HG02870 (cell line): ENCODE measurements around the gene EXOC8.
A peak's percentile ranks its signal among the peaks of the same experiment; 100 is the strongest.

Source experiments
- ATAC-seq: cut with Tn5 transposase; IDR thresholded peaks from one replicate; pipeline ENCODE4 v1.9.1; 2021; ENCODE audit warnings: mild to moderate bottlenecking, moderate library complexity; ENCODE audit not compliant: unreplicated experiment

EXOC8 gene

GRCh38 chr1:231317306-231318014, 20.2 kb downstream of the EXOC8 start:
- no peak for ATAC-seq

- peak; percentile 81 for ATAC-seq
Observed at GRCh38 chr1:231315887-231316286, 21.8 kb downstream of the EXOC8 start.

- ATAC-seq: no peak
Observed at GRCh38 chr1:231313661-231314060, 24.0 kb downstream of the EXOC8 start.

- ATAC-seq: no peak
Observed at GRCh38 chr1:231312432-231312788, 25.2 kb downstream of the EXOC8 start.

- ATAC-seq: no peak
Observed at GRCh38 chr1:231311720-231312431, 25.8 kb downstream of the EXOC8 start.

- ATAC-seq: no peak
Observed at GRCh38 chr1:231310391-231310934, 27.2 kb downstream of the EXOC8 start.

GRCh38 chr1:231301990-231302389, 35.7 kb downstream of the EXOC8 start:
- ATAC-seq: no peak

- ATAC-seq: no peak
Observed at GRCh38 chr1:231295938-231296337, 41.7 kb downstream of the EXOC8 start.

- ATAC-seq: no peak
Observed at GRCh38 chr1:231286603-231287002, 51.0 kb downstream of the EXOC8 start.

GRCh38 chr1:231284441-231284840, 53.2 kb downstream of the EXOC8 start:
- ATAC-seq: no peak
